ENCODE results near the gene BRWD1. TPM values are rescaled to one million over a fixed set of nuclear protein-coding genes. Genes with fewer than 3 reads are reported as not detected.
A peak's percentile ranks its signal among the peaks of the same experiment; 100 is the strongest.

BRWD1 gene
- total RNA-seq, 4 donors from 2014 or later: 63.8 to 281 (median 103) TPM

- DNase-seq: peak; percentile 50
- no peaks in the 10 kb centered on the region for H3K9me3 ChIP-seq
- peak overlapping the region; percentile 94 to 98 (median 95) for H3K27ac ChIP-seq
- no peaks in the 10 kb centered on the region for H3K27me3 ChIP-seq
- H3K36me3 ChIP-seq: peaks cover 0 to 6% (median 0%) of the 10 kb centered on the region in 4 donors
- WGBS, 2 donors (ENCODE audit: low coverage in 1 of 2): 0 to 2% methylated on average over 2 to 42 of the region's 43 CpGs
- in situ Hi-C loops (cut with MboI; ENCODE audit: low pct_ligation_motif_present in 1 of 4, low pct_unique_long_range_greater_than_20kb in 1 of 4, low sequenced_read_pairs in 3 of 4): loop anchor here in 1 of 4 donors (10.0 kb wide), 1 partner anchor 70 kb away; a partner anchor contains a TSS
- intact Hi-C loops (cut with DNase I; ENCODE audit: low total_unique reads): loop anchor here (1.0 kb wide), 2 partner anchors 34 to 74 kb away; no protein-coding TSS in a partner anchor
- peak in 2 of 3 donors; percentile 60 to 72 for TF ChIP-seq POLR2AphosphoS5 (IDR thresholded peaks at IDR 0.05)
- TF ChIP-seq POLR2A (IDR thresholded peaks at IDR 0.05): peak; percentile 18
- TF ChIP-seq EP300 (IDR thresholded peaks at IDR 0.05; ENCODE audit: low read depth): no peak
- TF ChIP-seq, protein P1, sequence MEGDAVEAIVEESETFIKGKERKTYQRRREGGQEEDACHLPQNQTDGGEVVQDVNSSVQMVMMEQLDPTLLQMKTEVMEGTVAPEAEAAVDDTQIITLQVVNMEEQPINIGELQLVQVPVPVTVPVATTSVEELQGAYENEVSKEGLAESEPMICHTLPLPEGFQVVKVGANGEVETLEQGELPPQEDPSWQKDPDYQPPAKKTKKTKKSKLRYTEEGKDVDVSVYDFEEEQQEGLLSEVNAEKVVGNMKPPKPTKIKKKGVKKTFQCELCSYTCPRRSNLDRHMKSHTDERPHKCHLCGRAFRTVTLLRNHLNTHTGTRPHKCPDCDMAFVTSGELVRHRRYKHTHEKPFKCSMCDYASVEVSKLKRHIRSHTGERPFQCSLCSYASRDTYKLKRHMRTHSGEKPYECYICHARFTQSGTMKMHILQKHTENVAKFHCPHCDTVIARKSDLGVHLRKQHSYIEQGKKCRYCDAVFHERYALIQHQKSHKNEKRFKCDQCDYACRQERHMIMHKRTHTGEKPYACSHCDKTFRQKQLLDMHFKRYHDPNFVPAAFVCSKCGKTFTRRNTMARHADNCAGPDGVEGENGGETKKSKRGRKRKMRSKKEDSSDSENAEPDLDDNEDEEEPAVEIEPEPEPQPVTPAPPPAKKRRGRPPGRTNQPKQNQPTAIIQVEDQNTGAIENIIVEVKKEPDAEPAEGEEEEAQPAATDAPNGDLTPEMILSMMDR (IDR thresholded peaks at IDR 0.05): peak in 1 of 5 experiments; percentile 6
- peak overlapping the region; percentile 59 to 85 (median 67) for H3K4me3 ChIP-seq
- H3K4me1 ChIP-seq: peaks cover 6 to 24% (median 19%) of the 10 kb centered on the region in 4 donors
Measured at GRCh38 chr21:39314143-39315027, 953 bp upstream of the BRWD1 start.

GRCh38 chr21:39313042-39313570 lies 326 bp downstream of the BRWD1 start:
- Histone ChIP-seq H3K9me3 (no peaks in the 10 kb centered on the region), H3K4me1 (peaks cover 6 to 34% (median 19%) of the 10 kb centered on the region in 4 donors), H3K27ac (peak overlapping the region; percentile 94 to 98 (median 95)), H3K27me3 (no peaks in the 10 kb centered on the region), H3K4me3 (peak overlapping the region; percentile 59 to 98 (median 67)), H3K36me3 (peaks cover 0 to 6% (median 0%) of the 10 kb centered on the region in 4 donors)
- DNase-seq: peak; percentile 44
- intact Hi-C loops (cut with DNase I; ENCODE audit: low total_unique reads): no loop called here
- in situ Hi-C loops (cut with MboI; ENCODE audit: low pct_ligation_motif_present in 1 of 4, low pct_unique_long_range_greater_than_20kb in 1 of 4, low sequenced_read_pairs in 3 of 4): loop anchor here in 1 of 4 donors (10.0 kb wide), 1 partner anchor 72 kb away; a partner anchor contains a TSS
- TF ChIP-seq POLR2AphosphoS5 (IDR thresholded peaks at IDR 0.05) (no peak), EP300 (IDR thresholded peaks at IDR 0.05; ENCODE audit: low read depth) (no peak), POLR2A (IDR thresholded peaks at IDR 0.05) (no peak)
- TF ChIP-seq, protein P1 (IDR thresholded peaks at IDR 0.05): no peak
- 1% methylated on average over 39 of the region's 71 CpGs; no CpG with 5 or more reads in 1 of the 2 donors for WGBS, 2 donors (ENCODE audit: low coverage in 1 of 2)

GRCh38 chr21:39312112-39313041 lies 1.1 kb downstream of the BRWD1 start:
- intact Hi-C loops (cut with DNase I; ENCODE audit: low total_unique reads) (no loop called here), in situ Hi-C loops (cut with MboI; ENCODE audit: low pct_ligation_motif_present in 1 of 4, low pct_unique_long_range_greater_than_20kb in 1 of 4, low sequenced_read_pairs in 3 of 4) (loop anchor here in 1 of 4 donors (10.0 kb wide), 1 partner anchor 72 kb away; a partner anchor contains a TSS)
- Histone ChIP-seq H3K27me3 (no peaks in the 10 kb centered on the region), H3K27ac (peak overlapping the region; percentile 94 to 98 (median 95)), H3K4me1 (peaks cover 6 to 42% (median 19%) of the 10 kb centered on the region in 4 donors), H3K36me3 (peaks cover 0 to 6% (median 0%) of the 10 kb centered on the region in 4 donors), H3K9me3 (no peaks in the 10 kb centered on the region), H3K4me3 (peak overlapping the region; percentile 59 to 98 (median 67))
- peak; percentile 95 for DNase-seq
- TF ChIP-seq EP300 (IDR thresholded peaks at IDR 0.05; ENCODE audit: low read depth) (no peak), POLR2A (IDR thresholded peaks at IDR 0.05) (peak; percentile 11), POLR2AphosphoS5 (IDR thresholded peaks at IDR 0.05) (peak in 1 of 3 donors; percentile 8)
- TF ChIP-seq, protein P1 (IDR thresholded peaks at IDR 0.05): no peak
- WGBS, 2 donors (ENCODE audit: low coverage in 1 of 2): 2 to 6% methylated on average over 5 to 27 of the region's 65 CpGs

All from transverse colon (tissue), 4 donors.